ENCODE results near the gene PSAPL1. TPM values are rescaled to one million over a fixed set of nuclear protein-coding genes. Genes with fewer than 3 reads are reported as not detected.

Gene PSAPL1
- total RNA-seq, 1 donor from 2014 or later = not detected

DNA sequence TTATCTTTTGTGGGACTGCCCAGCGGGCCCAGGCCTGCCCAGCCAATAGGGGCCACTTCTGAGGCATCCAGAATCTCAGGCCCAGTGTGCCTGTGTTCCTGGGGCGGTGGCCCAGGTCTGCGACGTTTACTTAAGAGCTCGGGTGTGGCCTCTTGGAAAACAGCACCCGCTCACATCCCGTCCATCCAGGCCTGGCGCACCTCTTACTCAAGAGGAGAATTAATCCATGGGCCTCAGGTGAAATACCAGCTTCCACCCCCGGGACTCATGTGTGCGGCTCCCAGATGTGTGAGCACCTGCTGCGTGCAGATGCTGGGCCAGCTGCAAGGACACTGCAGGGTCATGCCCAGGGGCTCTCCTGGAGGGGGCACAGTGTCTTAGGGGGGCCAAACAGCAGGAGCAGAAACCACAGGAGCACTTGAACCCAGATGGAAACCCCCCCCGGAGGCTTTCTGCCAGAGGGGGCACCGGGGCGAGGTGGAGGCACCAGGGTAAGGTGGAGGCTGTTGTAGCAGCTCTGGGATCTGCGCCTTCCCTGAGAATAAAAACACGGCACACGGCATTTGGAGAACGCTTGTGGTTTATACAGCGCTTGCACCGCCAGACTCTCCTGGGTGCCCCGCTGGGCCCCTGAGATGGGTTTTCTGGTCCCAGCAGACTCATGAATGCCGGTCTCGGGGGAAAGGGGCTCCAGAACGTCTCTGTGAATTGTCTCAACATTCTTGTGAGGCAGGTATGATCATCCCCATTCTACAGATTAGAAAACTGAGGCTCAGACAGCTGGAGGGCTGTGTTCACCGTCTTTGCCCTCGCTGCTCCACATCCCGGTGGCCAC, 2.8 kb downstream of the PSAPL1 start:
- DNase-seq (ENCODE audit: low read depth) = no peak

DNA sequence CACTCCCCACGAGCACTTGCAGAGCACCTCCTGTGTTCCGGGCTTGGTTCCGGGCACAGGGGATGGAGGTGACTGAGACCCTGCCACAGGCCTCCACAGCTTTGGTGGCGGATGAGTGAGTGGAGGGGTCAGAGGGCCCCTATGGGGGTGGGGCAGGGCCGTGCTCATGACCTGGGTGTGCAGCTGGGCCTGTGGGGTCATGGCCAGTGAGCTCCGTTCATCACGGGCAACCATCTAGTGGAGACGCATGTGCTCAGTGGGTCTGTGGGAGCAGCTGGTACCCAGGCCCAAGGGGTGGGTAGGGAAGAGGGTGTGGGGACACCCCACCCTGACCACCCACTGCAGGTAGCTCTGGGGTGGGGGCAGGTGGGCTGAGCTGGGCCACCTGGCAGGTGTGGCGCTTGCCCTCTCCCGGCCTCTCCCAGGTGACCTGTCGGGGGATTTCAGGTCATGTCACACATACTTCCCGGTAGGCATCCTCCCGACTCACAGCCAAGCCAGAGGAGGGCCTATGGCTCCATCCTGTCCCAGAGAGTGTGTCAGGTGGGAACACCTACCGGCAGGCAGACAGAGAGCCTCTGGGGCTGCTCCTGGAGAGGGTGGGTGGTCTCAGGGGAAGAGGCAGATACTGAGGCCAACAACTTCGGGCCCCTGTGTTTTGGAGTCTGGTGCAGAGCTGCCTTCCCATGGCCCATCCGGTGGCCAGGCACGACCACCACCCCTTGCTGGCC, 3.6 kb downstream of the PSAPL1 start:
- no peak for DNase-seq (ENCODE audit: low read depth)

DNA sequence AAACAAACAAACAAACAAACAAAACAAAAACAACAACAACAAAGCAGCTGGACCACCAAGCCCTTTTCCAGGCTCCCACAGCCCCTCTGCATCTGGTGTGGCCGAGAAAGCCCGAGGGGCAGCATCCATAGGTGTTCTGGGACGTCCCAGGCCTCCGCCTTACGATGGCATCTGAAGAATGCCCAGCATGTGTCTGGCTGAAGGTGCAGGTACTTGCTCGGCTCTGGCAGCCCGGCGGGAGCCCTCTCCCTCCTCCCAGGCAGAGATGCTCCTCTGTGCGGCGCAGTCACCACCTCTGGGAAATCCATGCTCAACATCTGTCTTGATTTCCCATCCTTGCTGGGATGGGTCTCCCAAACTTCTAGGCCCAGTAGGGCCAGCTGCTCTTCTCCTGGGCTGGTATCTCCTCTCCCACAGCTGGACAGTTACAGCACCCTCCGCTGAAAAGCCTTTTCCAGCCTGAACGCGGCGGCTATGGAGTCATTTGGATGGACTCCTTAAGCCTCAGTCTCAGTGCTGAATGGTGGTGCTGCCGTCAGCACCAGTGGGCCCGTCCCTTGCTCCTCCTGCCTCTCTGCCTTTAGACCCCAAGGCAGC, 4.3 kb downstream of the PSAPL1 start:
- no peak for DNase-seq (ENCODE audit: low read depth)

DNA sequence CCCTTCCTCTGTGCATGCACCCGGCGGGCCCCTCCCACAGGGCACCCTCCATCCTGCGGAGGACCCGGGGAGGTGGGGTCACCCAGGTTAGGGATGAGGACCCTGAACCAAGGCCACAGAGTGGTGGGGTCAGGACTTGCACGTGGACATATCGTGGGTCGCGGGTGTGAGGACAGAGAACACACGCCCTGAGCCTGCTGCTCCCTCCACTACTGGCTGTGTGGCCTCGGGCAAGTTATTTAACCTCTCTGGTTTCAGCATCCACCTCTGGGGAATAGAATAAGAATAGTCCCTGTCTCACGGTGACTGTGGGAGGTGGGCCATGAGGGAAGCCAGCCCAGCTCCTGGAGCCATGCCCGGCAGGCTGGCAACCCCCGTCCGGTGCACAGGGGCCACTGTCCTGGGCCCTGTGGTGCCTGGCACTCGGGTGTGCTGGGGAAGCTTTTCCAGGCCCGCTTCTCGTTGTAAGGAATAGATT, 5.1 kb downstream of the PSAPL1 start:
- no peak for DNase-seq (ENCODE audit: low read depth)

DNA sequence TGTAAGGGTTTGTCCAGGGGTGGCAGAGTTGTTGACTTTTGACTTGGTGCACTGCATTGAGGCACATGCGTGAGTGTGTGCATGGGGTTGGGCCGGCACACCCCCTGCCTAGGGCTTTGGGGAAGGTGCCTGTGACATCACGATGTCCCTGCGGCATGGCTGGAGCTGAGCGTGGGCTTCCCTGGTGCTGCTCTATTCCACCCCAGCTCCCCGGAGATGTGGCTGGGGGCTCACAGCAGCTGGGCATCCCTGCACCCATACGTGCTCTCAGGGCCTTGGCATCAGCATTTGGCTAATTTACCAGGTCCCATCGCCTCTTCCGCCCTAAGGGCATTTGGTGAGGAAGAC, 5.7 kb downstream of the PSAPL1 start:
- DNase-seq (ENCODE audit: low read depth) = no peak

DNA sequence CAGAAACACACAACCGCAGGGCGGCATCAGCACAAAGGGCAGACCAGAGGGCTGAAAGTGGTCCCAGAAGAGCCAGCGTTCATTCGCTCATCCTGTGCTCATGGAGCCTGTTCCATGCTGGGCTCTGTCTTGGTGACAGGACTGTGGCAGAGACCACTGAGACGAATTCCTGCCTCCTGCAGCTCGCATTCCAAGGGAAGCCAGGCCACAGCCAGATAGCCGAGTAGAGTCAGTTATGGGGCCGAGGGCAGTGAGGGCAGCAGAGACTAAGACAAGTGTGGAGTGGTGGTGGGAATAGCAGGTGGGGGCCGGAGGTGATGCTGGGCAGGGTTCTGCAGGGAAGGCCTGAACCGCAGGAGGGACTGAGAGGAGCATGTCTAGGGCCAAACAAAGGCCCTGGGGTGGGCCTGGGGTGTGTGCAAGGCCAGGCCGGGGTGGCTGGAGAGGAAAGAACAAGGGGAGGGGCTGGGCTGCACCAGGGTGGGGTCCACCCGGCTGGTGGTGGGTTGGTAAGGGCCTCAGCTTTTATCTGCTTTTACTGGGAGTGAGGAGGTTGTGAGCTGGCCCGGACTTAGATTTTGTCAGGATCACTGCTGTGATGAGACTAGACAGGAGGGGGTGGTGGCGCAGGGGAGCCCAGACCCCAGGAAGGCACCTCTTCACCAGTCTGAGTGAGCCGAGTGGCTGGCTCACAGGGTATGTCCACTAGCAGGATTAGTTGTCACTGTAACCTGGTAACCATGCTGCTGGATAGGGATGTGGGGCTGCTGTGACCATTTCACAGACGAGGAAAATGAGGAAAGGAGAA, 6.3 kb downstream of the PSAPL1 start:
- no peak for DNase-seq (ENCODE audit: low read depth)

DNA sequence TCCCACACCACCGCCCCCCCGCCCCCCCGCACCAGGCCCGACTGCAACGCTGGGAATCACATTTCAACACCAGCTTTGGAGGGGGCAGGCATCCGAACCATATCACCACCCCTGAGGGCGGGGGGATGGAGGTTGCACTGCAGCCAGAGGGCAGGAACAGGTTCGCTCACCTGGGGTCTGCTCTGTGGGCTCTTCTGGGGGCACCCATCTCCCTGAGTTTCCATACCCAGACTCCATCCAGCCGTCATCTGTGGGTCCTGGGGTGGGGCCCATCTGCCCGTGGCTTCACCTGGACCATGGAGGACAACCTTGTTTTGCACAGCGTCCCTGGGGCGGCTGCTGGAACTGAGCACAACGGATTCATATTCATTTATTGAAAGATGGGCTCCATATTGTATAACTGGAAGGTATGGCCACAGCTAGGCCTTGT, 6.9 kb downstream of the PSAPL1 start:
- no peak for DNase-seq (ENCODE audit: low read depth)

DNA sequence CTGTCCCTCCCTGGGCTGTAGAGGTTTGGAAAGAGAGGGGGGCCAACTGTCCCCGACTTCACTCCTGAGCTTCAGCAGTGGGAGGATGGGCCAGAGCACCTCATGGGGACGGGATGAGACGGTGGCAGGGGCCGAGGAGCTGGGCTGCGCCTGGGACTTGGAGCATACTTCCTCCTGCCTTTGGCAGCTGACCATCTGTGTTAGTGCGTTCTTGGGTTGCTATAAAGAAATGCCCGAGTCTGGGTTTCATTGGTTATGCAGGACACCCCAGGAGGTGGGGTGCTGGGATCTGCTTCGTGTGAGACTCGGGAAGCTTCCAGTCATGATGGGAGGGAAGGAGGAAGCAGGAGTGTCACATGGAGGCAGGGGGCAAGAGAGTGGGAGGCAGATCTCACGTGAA, 7.4 kb downstream of the PSAPL1 start:
- no peak for DNase-seq (ENCODE audit: low read depth)

DNA sequence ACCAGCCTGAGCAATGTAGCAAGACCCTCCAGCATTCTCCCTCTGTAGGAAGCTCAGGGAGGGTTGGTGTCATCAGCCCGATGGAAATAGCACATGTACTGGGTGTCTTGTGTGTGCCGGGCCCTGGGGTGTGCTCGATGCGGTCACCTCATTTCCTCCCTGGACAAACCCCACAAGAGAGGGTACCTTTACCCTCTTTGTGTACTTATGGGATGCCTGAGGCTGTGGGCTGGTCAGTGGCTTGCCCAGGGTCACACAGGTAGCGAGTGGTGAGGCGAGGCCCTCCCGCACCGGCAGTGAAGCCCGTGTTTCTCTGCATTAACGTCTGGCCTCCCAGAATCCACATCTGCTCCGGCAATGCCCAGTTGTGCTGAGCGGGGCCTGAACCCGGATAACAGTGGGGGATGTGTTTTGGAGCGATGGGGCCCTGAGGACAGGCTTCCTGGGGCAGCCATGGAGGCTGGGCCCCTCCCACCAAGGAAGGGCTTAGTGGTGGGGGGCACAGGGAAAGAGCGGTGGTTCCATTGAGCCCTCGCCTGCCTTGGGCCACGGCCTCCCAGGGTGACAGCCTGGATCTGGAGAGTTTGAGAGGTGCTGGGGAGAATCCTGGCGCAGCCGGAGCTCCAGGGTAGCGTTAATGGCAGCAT, 8.1 kb downstream of the PSAPL1 start:
- DNase-seq (ENCODE audit: low read depth) = no peak

DNA sequence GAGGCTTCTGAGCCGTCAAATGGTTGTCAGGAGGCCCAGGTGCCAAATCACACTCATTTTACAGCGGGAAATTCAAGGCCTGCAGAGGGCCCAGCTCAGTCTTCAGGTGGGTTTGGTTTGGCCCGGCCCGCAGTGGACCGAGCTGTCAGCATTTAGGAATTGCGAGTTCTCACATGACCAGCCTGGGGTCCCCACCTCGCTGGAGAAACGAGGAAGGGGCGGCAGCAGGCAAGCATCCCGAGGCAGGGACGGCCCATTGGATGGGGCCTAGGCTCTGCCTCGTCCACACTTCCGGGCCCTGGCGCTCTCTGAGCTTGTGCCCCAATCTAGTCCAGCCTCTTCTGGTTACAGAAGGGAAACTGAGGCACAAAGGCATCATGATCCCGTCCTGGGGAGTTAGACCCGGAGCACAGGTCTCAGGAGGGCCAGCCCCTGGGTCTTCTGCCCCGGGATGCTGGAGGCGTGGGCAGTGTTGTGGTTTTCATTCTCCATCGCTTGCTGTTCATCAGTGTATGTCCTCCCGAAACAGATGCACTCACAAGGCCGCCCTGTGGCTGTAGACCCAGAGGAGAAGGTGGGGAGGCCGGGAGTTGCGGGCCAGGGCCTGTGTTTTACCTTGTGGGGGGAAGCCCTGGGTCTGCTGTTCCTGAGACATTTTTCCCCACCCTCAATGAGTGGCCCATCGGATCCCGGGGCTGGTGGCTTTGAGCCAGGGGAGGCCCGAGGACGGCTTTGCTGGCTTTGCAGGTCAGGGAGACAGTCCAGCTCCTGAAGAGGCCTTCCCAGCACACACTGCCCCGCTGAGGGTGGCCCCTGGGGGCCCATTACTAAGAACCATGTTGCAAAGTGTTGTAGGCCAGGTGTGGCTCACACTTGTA, 8.9 kb downstream of the PSAPL1 start:
- no peak for DNase-seq (ENCODE audit: low read depth)

DNA sequence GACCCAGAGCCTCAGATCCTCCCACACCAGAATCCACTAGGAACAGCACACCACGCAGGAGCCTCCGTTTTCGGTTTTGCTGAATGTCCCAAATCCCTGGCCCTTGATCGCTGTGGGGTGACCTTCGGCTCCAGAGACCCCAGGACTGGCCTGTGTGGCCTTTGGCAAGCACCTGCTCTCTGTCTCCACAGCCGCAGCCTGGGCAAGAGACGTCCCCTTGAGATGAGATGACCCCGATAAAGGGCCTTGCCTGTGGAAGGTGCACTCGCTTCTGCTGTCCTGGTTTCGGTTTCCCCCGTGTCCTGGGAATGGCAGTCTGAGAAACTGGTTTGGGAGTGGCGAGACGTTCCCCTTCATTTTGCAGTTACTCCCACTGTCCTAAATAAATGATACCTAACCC, 9.6 kb downstream of the PSAPL1 start:
- DNase-seq (ENCODE audit: low read depth) = no peak

DNA sequence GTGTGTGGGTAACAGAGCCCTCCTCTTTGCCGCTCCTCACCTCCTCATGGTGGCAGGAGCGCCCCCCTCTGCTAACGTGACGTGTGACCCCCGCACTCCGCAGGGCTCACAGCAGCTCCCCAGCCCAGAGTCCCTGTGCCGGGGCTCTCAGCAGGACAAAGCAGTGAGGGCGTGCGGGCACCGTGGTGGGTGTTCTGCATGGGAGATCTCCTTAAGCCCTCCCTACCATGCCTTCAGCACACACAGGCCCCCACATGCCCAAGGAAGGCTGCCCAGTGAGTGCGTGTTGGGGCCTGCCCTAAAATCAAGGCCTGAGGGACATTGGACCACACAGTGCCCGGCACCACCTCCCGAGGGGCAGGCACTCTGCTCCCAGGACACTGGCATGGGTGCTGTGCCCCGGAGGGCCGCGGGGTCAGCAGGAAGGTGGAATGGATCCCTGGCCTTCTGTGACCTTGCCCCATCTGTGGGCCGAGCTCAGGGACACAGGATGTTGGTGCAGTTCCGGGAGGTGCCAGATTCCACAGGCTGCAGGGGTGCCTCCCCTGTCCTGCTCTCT, 10.1 kb downstream of the PSAPL1 start:
- DNase-seq (ENCODE audit: low read depth) = no peak

DNA sequence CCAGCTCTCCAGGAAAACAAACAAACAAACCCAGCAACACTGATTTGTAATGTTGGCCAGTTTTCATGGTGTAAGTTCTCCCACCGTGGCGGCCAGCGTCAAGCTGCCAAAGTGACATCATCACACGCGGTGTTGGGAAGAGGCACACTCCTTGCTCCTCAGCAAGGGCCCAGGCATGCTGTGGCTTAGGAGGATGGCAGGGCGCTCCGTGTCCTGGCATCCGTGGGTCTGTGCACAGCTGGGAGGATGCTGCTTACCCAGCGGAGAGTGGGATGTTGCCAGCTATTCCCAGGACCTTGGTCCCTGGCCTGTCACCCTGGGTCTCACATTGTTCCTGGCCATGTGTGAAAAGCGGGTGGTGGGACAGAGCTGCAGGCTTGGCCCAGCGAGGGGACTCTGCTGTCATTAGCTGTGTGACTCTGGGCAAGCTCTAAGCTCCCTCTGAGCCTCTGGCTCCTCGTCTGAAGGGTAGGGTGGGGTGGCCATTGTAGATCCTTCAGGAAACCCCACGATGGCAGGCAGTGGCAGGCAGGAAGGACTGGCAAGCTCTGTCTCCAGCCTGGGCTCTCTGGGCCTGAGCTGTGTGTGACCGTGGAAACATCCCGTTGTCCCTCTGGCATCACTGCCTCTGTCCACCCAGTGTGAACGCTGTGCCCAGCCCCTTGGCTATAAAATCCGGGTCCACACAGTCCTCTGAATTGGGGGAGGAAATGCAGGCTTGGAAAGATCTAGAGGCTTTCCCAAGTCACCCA, 10.8 kb downstream of the PSAPL1 start:
- DNase-seq (ENCODE audit: low read depth) = no peak

DNA sequence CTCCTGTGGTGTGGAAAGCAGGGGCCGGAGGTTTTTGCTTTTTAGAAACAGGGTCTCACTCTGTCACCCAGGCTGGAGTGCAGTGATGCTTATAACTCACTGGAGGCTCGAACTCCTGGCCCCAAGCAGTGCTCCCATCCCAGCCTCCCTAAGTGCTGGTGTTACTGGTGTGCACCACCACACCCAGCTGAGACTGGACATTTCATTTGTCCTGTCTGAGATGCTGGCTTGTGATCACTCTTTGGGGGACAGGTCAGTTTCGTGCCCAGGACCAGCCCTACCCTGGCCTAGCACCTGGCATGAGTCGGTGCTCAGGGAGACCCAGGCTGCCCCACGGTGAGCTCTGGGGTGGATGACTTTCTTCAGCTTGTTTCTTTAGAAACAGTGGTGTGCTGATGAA, 11.3 kb downstream of the PSAPL1 start:
- DNase-seq (ENCODE audit: low read depth) = no peak

DNA sequence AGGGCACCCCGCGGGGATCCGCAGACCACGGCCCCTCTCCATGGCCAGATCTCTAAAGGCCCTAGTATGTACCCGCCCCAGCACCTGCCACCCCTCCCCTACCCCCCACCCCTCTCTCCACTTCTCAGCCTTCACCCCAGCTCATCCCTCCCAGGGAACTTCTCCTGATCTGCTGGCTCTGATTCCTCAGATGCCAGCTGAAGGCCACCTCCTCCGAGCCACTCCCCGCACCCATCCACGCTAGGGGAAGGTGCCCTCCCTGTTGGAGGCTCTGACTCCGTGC, 11.9 kb downstream of the PSAPL1 start:
- no peak for DNase-seq (ENCODE audit: low read depth)

DNA sequence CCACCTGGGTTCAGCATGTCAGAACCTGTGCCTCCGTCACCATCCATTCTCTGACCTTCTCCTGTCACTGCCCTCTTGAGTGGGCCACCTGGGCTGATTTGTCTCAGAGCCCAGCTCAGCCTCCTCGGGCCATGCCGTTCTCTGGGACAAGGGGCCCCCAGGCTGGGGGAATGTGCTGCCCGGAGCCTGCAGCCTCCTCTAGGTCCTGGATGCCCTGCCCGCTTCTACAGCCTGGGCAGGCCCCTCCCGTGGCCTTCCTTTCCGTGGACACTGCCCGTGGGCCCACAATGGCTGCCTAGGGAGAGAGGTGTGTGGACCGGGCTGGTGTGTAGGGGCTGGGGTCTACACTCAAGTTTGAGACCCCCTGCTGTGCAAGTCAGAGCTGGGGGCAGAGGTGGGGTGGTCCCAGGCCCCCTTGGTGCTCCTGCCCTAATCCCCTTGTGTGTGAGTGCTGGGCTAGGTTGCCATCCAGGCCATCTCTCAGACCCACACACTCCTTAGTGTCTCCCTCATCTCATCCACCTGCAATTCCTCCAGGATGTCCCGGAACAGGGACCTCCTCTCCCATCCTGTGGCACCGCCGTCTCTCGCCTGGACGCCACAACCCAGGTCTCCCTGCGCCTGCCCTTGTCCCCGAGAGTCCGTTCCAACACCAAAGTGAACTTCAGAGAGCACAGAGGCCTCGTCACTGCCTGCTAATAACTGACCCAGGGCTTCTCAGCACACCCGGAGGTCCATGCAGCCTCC, 12.4 kb downstream of the PSAPL1 start:
- DNase-seq (ENCODE audit: low read depth) = no peak

DNA sequence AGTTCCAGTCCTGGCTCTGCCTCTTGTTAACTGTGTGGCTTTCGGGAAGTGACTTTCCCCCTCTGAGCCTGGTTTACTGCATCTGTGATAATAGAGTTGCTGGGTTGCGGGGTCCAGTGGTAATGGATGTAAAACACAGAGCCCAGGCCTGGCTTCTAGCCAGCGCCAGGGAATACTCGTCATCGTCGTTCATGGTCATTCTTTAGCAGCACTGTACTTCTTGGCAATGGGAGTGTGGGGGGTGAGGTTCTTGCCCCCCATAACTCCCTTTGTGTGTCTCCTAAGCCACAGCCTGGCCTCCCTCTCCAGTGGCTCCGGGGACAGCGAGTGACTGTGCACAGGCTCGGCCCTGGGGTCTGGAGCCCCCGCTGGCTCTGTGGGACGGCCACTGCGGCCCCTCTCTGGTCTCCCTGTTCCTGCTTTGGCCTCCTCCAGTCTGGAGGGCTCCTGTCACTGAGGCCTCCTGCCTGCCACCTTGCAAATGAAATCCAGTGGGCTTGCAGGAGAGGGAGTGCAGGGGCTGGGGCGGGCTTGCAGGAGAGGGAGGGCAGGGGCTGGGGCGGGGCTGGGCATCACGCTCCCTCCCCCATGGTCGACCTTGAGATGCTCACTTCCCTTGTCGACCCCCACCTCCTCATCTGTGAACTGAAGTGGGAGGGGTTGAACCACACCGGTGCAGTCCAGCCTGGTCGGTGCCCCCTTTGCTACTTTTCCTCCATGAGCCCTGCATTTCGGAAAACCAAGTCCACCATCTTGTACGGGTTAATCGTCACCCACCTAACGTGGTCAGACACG, 13.2 kb downstream of the PSAPL1 start:
- no peak for DNase-seq (ENCODE audit: low read depth)

DNA sequence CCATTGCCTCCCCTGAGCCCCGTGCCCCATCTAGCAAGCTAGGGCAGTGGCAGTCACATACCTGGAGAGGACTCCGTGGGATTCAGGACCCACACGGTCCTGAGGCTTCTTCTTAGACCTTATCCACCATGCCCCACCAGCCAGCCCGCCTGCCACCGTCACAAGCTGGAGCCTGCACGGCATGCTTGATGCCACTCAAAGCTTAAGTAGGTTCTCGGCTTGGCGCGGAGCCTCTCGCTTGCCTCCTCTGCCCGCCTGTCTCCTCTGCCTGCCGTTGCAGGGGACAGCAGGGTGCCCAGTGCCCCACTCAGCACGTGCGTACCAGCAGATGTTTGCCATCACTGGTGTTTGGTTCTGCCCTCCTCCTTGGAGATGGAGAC, 14.1 kb downstream of the PSAPL1 start:
- no peak for DNase-seq (ENCODE audit: low read depth)

Measured in renal cortical epithelial cell (primary cell).